ENCODE results near the gene PDGFA.
"Not testable (repeated sequence)": the region's sequence is repeated elsewhere in the genome, so short reads cannot be mapped to it uniquely, and the experiment has no call there.

Gene PDGFA

GRCh38 chr7:519484-520390 lies at the start of gene PDGFA:
Gene PDGFA (minus strand): TSS chr7:519846. CDS start chr7:519001, 845 bp downstream.
- DNase-seq = no peak

DNA sequence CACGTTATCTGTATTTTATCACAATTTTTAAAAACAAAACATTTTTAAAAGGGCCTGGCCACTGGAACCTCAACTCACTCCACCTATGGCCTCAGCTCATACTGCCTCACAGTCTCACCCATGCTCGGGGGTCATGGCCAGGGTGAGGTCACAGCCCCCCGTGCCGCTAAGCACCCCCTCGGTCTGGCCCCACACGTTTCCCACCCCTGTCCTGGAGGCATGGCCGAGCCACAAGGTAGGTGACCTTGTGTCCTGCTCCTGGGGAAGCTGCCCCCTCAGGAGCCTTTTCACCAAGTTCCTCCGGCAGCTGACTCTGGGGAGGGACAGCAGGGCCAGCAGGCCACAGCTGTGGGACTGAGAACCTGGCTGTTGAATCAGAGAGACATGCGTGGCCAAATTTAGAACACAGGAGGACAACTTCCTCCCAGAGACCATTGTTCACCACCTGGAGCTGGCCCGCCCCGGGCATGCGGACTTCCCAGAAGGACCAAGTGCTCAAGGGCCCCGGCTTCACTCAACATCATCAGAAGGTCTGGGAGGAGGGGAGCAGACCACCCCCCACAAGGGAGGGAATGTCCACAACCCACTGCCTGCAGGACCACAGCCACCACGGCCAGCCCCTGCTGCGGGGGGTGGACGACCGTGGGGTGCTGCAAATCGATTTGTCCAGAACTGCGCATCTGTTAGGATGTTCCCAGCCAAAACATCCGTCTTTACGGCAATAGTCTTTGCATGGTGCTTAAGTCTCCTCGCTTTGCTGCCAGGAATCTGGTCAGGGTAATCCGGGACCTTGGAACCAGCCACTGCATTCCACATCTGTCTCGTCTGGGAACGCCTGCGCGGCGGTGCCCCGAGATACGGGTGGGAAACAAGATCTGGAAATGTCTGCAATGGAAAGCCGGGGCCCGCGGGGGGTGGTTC lies 48.6 kb upstream of the PDGFA start:
- no peak for DNase-seq

- no peak for DNase-seq
Observed at GRCh38 chr7:567305-567883, 47.7 kb upstream of the PDGFA start.

- DNase-seq = no peak
Observed at GRCh38 chr7:566100-566499, 46.5 kb upstream of the PDGFA start.

DNA sequence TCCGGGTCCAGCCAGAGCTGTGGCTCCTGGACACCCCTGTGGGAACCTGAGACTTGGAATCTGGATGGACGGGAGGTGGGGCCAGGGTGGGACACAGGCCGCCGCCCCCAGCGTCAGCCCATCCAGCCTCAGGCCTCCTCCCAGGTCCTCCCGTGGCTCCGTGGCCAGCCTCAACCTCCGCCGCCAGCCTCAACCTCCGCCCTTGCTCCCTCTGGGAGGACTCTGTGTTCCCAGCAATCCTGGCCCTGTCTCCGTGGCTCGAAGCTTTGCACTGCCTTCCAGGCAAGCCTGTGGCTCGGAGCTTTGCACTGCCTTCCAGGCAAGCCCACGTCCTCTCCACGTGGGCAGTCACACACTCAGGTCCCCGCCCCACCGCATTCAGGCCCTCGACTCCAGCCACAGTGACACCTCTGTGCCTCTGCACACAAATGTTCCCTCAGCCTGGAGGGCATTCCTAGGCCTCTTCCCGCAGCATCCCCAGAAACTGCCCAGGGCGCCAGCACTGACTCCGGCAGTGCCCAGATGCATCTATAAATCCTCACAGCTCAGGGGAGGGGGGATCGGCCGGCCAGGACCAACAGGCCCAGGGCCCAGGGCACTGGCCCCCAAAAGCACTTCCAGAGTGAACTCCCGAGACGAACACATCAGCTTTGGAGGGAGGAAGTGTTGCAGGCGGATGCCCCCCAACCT lies 44.7 kb upstream of the PDGFA start:
- no peak for DNase-seq

DNA sequence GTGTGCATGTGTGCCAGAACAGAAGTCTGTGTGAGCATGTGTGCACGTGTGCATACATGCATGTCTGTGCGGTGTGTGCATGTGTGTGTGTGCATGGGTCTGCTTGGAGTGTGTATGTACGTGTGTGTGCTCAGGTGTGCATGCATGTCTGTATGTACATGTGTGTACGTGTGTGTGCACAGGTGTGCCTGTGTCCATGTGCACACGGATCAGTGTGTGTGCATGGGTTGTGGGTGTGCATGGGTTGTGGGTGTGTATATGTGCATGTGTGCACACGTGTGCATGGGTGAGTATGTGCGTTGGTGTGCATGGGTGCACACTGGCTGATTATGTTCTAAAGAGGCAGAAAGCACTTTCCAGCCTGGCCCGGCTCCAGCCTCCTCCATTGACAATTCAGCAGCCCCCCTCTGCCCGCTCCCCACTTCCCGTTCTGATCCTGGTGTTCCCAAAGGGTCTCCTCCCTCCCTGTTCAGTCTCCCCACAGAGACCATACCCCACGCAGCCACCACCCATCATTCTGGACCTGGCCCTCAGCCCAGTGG lies 44.1 kb upstream of the PDGFA start:
- no peak for DNase-seq

DNA sequence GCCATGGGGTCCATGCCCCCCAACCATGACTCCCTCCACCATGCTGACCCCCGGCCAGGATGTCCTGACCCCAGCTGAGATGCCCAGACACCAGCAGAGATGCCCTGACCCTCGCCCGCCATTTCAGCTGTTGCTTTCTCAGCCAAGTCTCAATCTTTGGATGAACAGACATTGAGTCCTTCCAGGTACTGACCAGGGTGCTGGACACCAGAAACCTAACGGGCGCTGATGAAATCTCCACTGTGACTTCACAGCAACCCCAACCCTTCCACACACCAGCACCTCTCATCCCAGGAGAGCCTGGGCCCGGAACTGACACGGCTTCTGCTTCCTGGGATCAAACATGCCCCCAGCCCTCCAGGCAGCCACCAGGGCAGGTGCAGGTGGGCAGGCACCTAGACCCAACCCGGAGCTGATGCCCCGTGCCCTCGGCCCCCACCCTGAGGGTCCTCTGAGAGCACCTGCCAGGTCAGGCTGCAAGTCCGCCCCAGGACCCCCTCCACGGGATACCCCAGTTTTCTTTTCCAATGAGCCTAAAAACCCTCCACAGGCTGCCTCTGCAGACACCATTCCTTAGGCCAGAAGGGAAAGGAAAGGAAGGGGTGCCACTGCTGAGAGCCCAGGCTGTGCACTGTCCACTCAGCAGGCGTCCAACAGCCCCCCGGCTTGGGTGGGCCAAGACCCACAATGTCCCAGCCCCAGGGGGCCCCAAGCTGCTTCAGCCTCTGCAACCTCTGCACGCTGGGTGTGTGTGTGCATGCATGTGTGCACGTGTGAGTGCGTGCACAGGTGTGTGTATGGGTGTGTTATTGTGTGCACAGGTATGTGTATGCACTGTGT lies 43.4 kb upstream of the PDGFA start:
- DNase-seq = no peak

GRCh38 chr7:562374-562675 lies 42.7 kb upstream of the PDGFA start:
- no peak for DNase-seq

GRCh38 chr7:561631-562373 lies 42.2 kb upstream of the PDGFA start:
- no peak for DNase-seq

DNA sequence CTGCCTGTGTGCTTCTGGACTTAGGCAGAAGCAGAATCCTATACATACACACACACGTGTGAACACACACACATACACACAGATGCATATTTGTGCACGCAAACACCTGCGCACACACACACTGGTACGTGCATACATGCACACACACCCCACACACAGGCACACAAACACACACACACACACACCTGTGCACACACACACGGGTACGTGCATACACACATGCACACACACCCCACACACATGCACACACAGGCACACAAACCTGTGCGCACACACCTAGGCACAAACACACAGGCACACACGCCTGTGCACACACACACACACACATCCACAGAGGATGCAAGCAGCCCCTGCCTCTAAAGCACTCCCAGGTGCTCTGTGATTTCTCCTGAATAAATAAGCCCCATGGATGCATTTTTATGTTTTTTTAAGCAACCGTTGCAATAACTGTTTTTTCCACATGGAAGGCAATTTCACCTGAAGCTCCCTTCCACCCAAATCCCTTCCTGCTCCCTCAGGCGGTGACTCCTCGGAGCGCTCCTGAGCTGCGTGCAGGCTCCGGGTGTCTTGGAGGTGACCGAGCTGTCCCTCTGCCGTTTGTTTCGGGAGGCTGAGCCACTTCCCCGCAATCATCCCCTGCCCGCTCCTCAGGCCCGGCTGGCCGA lies 41.5 kb upstream of the PDGFA start:
- no peak for DNase-seq

- DNase-seq = no peak
Observed at GRCh38 chr7:559396-559705, 39.7 kb upstream of the PDGFA start.

- no peak for DNase-seq
Observed at GRCh38 chr7:557558-557881, 37.9 kb upstream of the PDGFA start.

- no peak for DNase-seq
Observed at GRCh38 chr7:556837-557557, 37.4 kb upstream of the PDGFA start.

GRCh38 chr7:556291-556826 lies 36.7 kb upstream of the PDGFA start:
- no peak for DNase-seq

- DNase-seq = no peak
Observed at GRCh38 chr7:555551-556160, 36.0 kb upstream of the PDGFA start.

GRCh38 chr7:553636-554111 lies 34.0 kb upstream of the PDGFA start:
- DNase-seq = no peak

DNA sequence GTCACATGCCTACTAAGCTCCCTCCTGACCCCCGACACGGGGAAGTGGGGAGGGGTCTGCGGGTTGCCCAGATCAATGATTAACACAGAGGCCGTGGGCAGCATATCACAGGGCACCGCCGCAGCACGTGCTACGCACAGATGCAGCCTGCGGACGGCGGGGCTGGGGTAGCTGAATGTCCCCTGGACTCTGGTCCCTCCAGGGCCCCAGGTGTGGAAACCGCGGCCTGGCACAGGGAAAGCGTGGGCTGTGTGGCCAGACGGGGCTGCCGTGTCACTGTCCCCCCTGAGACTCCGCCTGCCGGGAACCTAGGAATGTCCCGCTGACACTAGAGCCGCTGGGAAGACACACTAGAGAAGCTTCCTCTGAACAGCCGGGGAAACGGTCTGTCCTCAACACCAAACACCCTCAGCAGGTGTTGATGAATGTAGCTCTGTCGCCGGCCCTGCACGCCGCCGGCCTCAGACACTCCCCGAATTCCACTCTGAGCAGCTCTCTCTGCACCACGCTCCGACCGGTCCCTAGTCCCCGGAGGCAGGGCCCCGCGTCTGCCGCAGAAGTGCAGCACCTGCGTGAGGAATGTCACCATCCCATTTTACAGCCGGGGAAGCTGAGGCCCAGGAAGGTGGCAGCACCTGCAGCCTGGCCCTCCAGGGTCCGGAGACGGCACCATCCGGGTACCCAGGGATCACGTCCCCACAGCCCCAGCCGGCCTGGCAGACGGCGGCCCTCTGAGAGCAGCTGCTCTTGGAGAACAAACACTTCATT lies 33.4 kb upstream of the PDGFA start:
- DNase-seq = no peak

- DNase-seq = not testable (repeated sequence)
Observed at GRCh38 chr7:552151-552867, 32.7 kb upstream of the PDGFA start.
